ENCODE data around the gene EP400.

EP400 gene

DNA sequence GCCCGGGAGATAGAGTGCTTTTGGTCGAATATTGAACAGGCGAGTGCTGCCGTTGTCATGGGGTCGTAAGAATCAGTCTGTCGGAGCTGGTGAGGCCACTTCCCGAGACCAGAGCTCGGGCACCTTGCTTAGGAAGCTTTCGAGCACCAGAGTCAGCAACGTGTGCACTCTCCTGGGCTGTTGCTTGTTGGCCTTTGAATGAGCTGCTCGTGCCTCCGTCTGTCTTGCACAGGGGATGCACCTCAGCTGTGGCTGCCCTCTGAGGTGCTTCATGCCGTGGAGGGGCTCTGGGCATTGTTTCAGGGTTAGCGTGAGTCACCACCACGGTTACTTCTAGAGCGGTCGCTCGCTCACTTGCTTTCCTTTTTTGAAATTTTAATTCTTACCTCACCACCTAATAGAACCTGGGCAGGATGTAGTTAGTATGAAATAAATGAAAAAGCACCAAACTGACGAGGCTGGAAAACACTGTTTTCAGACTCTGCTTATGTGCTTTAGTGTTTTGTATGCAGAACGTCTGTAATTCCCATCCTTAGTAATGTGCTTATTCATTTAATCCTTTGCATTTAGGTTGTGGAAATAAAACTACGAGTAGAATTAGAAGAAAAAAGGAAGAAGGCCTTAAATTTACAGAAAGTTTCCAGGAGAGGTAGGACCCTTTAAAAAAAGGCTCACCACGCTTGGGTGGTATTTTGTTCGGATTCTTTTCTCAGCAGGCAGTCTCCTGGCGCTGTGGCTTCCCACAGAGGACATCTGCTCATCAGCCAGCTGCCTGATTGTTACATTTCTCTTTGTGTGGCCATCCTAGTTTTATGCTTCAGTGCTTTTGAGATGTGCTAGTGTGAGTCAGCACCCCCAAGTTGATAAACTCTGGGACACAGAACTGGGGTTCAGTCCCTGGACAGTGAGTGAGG is 40.6 kb downstream of the EP400 start:
- DNase-seq = no peak

DNA sequence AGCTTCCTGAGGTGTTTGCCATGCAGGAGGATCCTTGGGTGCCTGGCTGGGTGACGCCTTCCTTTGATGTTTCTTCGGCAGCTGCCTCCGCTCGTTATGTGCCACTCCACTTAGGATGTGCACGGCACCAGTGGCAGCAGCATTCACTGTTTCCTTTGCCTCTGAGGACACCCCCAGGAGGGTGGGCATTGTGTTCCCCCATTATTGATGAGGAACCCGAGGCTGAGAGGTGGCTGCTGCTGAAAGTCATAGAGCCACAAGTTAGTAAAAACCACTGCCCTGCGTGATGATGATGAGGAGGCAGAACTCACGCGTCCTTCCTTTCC is 41.2 kb downstream of the EP400 start:
- DNase-seq = no peak

DNA sequence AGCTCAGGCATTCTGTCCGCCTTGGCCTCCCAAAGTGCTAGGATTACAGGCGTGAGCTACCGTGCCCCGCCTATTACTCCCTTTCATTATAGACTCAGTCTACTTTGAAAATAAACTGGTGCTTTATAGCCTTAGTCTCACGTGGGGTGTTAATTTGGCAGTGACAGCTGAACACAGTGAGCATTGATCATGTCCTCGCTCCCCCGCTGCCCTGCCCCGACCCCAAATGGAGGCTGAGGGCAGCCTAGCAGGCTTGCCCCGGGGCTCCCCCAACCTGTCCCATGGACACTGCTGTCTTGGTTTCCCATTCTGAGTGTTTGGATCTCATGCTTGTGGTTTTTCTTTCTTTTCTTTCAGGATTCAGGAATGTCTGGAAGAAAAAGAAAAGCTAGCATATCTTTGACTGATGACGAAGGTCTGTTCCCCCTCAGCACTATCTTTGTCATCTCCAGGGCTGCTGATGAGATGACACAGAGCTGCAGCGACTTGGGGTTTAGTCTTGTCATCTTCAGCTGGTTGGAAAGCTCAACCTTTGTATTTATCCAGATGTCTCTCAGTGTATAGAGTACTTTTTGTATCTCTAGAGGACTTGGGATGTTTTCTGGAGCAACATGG is 42.2 kb downstream of the EP400 start:
- DNase-seq = no peak

DNA sequence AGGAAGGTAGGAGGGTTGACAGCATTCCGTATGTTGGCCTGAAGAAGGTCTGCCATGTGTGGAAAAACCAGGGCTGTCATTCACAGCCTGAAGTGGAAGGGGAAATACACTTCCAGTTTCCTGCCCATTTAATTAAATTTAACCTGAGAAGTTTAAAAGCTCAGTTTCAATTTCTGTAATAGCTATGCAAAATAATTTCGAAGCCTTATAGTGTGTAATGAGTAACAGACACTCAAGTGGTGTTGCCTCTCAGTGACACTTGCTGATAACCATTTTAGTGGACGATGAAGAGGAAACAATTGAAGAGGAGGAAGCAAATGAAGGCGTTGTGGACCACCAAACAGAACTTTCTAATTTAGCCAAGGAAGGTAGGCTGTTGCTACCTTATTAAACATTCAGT is 44.8 kb downstream of the EP400 start:
- no peak for DNase-seq

DNA sequence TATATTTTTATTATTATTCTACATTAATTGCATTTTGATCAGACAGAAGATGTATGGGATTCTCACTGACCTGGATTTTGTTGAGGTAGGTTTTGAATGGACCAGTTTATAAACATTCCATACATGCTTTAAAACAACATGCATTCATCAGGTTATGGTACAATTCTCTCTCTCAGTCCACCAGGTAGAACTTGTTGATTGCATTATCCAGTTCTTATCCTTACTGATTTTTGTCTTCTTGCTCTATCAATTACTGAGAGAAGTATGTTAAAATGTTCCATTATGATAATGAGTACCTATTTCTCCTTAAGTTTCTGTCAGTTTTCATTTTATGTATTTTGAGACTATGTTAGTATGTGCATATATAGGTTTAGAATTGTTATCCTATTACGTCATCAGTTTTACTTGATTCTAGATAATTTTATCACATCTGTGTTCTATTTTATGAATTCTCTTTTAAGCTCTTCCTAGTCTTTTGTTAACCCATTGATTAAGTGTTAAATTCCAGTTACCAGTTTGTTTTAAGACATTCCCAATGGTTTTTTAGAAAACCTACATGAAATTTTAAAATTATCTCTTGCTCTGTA is 50.6 kb downstream of the EP400 start:
- DNase-seq = no peak

DNA sequence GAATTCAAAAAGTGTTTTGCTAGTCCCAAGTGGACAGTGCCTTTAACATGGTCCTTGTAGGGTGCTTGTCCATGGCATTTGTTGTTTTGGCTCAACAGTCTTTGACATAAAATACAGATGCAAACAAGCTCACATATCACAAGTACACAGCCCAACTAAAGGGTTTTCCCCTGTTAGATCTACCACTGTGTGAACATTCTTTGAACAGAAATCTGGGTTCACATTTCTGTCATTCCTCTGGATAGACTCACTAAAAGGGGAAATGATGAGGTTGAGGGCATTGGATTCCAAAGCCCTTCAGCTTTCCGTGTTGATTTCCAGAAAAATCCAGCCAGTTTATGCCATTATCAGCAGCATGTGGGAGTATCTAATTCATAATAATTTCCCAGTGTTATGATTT is 54.1 kb downstream of the EP400 start:
- no peak for DNase-seq

DNA sequence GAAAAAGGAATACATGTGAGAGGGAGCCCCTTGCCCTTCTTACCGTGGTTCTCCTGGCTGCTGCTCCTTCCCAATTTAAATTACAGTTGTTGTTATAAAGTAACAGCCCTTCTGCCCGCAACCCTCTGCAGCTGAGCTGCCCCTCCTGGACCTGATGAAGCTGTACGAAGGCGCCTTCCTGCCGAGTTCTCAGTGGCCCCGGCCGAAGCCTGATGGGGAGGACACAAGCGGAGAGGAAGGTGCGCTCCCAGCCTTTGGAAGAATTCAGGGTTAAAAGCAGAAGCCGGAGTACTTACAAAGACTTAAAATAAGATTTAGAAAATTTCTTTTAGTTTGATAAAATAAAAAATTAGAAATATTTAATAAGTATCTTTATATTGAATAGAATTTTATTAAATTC is 55.2 kb downstream of the EP400 start:
- DNase-seq = no peak

DNA sequence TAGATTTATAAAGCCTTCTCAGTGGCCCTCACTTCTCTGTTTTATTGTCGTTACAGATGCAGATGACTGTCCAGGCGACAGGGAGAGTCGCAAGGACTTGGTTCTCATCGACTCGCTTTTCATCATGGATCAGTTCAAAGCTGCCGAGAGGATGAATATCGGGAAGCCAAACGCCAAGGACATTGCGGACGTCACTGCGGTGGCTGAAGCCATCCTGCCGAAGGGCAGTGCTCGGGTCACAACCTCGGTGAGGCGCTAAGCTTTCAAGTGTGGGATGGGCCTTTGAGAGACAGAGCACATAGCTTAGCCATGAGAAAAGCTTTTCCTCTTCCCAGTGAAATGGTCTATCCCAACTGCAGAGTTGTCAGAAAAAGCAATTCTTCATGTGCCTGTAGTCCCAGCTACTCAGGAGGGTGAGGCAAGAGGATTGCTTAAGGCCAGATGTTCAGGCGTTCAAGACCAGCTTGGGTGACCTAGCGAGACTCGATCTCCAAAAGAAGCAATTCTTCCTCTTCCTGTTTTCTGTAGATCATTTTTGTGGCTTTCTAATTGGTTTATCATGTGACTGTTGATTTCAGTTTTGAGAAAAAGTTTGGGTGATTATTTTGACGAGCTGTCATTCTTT is 56.4 kb downstream of the EP400 start:
- no peak for DNase-seq

DNA sequence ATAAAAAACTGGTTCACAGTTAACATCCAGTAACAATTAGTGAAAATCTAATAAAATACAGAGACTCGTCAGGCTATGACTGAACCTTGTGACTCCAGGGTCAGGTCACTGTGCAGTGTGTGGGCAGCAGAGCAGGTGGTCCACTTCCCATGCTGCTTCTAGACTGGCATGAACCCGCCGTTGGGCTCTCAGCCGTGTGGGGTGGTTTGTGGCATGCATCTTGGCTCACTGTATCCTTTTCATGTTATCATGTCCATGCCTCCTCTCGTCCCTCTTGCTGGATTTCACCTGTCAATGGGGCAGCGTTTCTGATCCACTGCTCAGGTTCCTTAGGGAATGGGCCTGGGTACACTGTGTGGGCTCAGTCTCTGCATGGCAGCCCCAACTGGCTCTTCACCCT is 57.3 kb downstream of the EP400 start:
- no peak for DNase-seq

DNA sequence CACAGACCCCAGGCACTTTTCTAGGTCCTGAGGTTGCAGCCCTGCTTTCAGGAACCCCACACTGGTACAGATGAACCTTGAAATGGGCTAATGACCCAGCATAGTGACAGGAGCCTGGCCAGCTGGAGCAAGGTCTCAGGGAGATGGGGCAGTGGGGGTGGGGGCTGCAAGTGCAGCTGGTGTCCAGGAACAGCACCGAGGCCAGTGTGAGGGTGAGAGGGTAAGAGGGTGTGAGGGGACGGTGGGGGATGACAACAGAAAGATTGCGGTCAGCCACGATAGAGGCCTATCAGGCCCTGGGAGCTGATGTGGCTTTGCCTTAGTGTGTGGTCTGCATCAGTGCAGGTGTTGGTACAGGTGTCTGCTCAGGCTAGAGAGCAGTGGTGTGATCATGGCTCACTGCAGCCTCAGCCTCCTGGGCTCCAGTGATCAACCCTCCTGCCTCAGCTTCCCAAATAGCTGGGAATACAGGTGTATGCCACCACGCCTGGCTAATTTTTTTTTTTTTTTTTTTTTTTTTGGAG is 59.7 kb downstream of the EP400 start:
- DNase-seq = no peak

DNA sequence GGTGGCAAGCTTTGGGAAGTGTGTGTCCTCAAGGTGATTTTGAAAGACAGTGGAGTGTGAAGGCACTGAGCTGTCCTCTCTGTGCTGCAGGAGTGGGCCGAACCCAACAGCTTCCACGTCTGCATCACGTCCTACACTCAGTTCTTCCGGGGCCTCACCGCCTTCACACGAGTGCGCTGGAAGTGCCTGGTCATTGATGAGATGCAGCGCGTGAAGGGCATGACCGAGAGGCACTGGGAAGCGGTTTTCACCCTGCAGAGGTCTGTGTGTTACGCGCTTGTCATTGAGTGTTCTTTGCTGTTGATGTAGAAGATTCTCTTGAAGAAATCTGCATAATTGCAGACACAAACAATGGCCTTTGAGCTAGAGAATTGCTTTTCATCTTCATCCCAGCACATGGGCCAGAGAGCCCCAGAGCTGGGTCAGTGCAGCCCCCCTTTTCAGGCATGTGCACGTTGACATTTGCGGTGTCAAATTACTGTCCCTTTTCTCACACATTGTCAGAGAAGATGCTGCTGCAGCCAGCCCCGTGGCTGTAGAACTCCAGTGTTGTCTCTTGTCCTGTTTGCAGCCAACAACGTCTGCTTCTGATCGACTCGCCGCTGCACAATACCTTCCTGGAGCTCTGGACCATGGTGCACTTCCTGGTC is 63.3 kb downstream of the EP400 start:
- no peak for DNase-seq

DNA sequence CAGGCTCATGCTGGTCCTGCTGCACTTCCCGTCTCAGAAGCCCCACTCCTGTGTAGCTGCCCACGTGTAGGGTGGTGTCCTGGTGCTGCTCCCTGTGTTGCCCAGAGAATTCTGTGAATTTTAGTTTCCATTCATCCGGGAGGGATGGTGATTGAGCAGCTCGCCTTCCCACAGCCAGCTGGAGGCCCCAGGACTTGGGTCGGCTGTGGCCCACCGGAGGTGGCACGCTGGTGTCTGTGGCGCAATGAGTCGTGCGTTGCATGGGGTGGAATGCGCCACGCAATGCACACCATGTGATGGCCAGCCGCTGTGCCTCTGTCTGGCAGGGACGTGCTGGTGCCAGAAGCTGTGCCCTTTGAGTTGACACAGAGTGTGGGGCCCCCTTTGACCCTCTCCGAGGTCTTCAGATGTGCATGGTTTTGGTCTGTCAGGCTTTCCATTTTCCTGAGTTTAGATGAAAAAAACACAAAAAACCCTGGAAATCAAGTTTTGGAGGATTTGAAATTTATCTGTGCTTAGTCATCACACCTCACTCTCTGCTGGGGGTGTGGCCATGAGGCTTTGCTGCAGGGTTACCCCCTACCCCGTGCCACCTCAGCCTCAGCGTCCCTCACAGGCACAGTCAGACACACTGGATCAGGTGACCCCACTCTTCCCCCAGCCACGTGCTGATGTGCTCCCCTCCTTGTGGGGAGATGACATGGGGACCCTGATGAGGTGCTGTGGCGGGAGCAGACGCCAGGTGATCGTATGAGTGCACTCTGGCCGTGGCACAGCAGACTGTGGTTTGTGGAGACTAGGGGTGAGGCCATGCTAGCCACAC is 64.6 kb downstream of the EP400 start:
- no peak for DNase-seq

DNA sequence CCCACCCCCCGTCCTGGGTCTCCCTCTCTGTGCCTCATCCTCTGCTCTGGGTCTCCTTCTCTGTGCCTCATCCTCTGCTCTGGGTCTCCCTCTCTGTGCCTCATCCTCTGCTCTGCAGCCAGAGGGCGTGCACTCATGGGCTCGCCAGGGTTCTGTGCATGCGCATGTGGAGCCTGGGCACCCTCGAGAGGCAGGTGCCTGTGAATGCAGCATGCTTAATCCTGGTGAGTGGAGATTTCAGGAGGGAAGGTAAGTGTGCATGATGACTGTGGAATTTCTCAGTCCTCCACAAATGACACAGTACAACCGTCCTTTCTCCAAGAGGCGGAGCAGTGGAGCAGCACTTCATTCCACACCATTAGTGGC is 65.2 kb downstream of the EP400 start:
- DNase-seq = no peak

DNA sequence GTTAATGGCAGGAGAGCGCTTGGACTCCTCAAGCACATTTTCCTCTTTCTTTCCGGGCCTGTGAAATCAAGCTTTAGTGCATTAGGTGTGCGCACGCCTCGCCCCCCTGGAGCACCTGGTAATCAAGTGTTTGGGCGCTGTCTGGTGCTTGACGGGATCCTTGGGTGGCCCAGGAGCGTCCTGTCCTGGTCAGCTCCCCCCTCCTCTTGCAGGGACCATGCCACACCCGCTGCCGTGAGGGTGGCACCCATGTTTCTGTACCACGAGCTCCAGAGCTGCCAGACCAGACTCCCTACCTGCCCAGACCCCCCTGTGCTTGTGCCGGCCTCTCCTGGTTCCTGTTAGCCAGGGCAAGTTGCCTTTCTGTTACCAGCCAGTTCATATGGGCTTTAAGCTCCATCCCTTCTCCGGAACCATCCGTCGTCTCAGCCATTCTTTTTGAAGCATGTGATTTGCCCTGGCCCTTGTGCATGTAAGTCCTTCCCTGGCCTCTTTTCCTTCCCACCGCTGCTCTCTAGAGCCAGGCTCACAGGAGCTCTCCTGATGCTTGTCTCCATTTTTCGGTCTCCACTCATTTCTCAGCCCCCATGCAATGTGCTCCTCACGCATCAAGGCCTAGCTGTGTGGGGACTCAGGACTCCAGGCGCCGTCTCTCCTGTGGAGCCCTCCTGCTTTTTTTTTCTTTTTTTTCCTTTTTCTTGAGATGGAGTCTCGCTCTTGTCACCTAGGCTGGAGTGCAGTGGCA is 66.1 kb downstream of the EP400 start:
- DNase-seq = no peak

DNA sequence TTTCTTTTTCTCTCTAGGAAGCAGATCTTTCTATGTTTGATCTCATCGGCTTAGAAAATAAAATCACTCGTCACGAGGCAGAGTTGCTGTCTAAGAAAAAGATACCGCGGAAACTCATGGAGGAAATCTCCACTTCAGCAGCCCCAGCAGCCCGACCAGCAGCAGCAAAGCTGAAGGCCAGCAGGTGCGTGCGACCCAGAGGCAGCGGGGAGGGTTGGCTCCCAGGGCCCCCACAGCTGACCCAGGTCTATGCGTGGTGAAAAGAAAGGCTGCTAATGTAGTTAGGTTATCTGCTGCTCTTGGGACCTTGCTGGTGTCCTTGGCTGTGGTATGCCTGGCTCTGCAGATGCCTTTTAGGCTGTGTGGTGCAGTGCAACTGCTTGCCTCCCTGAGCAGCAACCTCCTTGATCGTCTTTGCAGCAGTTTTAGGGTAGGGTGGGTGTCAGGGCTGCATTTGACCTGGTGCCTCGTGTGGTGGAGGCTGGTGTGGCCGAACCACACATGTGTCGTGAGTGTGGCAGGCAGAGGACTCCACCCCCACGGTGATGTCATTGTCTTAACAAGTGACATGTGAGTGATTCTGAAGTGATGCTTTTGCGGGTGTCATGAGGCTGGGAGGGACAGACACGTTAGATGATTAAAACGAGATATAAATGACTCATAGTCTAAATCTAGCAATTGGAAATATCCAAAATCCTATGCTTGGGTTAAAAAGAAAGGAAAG is 68.6 kb downstream of the EP400 start:
- DNase-seq = no peak

DNA sequence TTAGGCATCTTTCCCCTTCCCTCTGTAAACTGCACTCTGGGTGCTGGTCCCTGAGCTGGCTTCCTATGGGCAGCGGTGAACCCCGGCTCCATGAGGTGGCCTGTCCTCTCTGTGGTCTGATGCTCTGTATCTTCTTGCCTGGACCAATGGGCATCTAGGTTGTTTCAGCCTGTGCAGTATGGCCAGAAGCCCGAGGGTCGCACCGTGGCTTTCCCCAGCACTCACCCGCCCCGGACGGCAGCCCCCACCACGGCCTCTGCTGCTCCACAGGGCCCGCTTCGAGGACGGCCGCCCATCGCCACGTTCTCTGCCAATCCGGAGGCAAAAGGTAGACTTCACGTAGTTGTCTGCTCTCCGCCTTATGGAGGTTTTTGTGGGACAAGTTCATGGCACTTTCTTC is 70.1 kb downstream of the EP400 start:
- DNase-seq = no peak

DNA sequence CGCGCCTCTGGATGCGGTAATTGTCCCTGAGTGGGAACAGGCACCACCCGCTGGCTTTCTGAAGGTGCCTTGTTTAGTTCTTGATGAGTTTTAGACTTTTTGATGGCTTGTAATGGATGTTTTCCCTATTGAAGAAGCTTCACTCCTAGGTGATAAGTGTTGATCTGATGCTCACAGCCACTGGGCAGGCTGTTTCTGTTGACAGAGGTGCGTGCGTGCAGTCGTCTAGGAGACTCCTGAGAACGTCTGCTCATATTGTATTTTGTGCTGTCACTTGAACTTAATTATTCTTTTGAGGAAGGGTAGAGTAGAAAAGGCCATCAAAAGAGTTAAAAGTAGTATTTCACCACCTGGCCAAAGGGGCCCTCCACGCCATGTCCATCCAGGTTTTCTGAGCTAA is 70.5 kb downstream of the EP400 start:
- no peak for DNase-seq

DNA sequence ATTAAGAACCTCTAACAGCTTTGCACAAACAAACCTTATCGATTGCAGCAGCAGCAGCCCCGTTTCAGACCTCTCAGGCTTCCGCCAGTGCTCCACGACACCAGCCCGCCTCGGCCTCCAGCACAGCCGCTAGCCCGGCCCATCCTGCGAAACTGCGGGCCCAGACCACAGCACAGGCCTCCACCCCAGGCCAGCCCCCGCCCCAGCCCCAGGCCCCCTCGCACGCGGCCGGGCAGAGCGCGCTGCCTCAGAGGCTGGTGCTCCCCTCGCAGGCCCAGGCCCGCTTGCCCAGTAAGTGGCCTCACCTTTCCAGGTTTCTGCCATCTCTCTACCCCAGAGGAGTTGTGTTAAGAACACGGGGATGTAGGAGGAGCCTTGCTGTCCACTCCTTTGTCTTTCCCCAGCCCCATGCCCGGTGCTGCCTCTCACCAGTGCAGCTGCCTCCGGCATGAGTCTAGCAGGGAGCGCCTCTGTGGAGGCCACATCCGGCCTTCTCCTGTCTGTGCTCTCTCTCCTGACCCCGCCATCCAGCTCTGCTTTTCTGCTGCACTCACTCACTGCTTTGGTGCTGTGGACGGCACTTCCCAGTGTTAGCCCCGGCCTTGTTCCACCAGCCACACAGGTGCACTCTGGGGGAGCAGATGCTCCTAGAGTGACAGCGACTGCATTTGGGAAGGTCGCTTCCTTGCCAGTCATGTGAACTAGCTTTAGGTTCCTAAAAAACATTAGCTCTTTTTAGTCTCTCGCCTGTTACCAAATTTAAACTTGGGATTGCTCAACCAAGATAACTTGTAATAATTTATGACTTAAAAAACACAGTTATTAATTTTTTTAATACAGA is 71.5 kb downstream of the EP400 start:
- no peak for DNase-seq

DNA sequence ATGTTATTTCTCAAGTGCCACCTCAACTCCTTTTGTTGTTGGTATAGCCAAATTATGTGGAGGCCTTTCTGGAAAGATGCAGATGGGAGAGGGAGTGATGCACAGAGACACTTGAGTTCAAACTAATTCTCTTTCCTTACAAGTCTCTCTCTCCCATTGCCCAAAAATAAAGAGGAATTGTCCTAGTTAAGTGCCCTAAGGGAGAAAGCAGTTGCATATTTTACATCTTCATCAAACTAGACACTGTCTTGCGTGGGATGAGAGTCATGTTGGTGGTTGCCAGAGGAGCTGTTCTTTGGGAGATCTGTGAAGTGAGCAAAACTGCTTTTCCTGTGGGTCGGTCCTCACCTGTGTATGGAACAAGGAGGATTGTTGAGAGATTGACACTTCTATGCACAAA is 72.2 kb downstream of the EP400 start:
- no peak for DNase-seq

DNA sequence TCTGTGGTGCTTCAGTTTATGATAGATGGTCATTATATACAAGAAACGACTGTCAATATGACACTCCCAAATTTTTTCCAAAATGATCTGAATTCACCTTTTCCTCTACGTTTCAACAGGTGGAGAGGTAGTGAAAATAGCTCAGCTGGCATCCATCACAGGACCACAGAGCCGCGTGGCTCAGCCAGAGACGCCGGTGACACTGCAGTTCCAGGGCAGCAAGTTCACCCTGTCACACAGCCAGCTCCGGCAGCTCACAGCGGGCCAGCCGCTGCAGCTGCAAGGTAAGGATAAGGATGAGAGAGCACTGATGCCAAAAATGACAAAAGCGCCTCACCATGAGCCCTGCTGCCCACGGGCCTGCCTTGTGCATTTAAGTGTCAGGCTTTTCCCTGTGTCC is 73.9 kb downstream of the EP400 start:
- DNase-seq = no peak

All from CD4-positive, alpha-beta T cell treated with Interleukin-21 for 1 hour (primary cell).